Fibroblast of the aortic adventitia (primary cell): ENCODE data around the gene NSMCE3. TPM values are rescaled to one million over a fixed set of nuclear protein-coding genes. Genes with fewer than 3 reads are reported as not detected.

Experiments used
- DNase-seq: peaks from one replicate; pipeline ENCODE4 v3.0.0-alpha.2; 2010; ENCODE audit warnings: low read depth
- H3K4me3 ChIP-seq: 2 replicates; pipeline ENCODE4 v1.5.1; 2011; ENCODE audit warnings: low read depth, mild to moderate bottlenecking, control low read depth, low read length, moderate library complexity
- CTCF ChIP-seq: IDR thresholded peaks from 2 replicates; pipeline ENCODE4 v1.5.1; 2011; ENCODE audit warnings: mild to moderate bottlenecking, low read length, control low read depth, inconsistent platforms; ENCODE audit not compliant: insufficient read depth
- total RNA-seq: library from RNA; depleted of rRNA; stranded (reverse); fragments of >200 nt; gene quantifications from 2 replicates; pipeline ENCODE4 v1.2.3, GENCODE V29; 2012; ENCODE audit warnings: low replicate concordance

NSMCE3 gene
- total RNA-seq, 1 donor, result 9.0 TPM

GRCh38 chr15:29272219-29272618 lies 2.6 kb upstream of the NSMCE3 start:
- no peak for DNase-seq
- no peak for TF ChIP-seq CTCF
- no peak overlapping the region for H3K4me3 ChIP-seq

DNA sequence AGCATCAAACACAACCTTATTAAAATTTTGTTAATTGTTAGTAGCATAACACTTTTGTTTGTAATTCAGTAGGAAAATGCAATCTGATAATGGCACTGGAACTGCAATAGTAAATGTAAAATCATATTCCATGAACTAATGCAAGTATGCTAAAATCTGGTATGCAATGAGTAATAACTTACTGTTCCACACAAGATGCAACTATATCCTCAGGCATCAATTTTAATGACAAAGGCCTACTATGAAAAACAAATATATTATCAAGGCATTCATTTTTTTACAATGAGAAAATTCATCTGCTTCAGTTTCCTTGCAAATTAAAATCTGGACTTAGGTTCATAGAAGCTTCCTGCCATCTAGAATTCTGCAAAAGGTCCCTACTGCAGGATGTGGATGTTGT lies 1.4 kb upstream of the NSMCE3 start:
- no peak overlapping the region for H3K4me3 ChIP-seq
- DNase-seq, result peak; percentile 11
- TF ChIP-seq CTCF, result no peak

DNA sequence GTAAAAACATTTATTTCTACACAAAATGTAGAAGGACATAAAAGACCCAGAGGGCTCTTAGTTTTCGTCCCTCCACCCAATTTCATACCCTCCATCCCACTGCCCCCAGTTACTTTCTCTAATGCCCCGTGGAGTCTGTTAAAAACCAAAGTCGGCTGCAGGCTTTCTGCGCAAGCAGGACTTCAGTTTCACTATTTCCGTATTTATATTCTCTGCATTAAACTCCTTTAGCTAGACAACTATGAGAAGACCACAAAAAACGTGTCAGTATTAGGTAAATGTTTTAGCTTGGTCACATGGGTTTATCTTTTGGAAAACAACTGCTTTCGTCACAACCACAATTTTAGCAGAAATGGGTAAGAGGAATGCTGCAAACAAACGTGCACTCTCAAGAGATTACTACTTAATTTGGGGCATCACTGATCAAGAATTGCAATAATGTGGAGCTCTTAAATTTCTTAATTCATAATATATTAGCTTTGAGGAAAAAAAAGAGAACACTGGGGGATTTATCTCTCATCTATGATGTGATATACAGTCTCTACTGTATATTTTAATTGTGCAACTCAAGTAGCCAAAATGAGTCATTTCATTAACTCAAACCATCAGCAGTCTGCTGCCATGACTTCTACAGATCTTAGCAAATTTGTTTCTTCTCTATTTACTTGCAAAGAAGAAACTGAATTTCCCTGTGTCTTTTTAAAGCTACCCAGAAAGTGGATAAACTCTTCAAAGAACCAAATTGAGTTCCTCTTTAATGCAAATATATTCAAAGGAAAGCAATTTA lies 740 bp upstream of the NSMCE3 start:
- peak; percentile 60 for DNase-seq
- TF ChIP-seq CTCF, result no peak

GRCh38 chr15:29268706-29269484 lies 727 bp downstream of the NSMCE3 start:
- H3K4me3 ChIP-seq, result peak overlapping the region; percentile 84
- DNase-seq, result peak; percentile 43
- TF ChIP-seq CTCF, result no peak

More for the DNA sequence above, 740 bp upstream of the NSMCE3 start:
- H3K4me3 ChIP-seq, result peak overlapping the region; percentile 84

GRCh38 chr15:29266052-29266582 lies 3.5 kb downstream of the NSMCE3 start:
- DNase-seq, result peak; percentile 27
- no peak for TF ChIP-seq CTCF
- no peak overlapping the region for H3K4me3 ChIP-seq

DNA sequence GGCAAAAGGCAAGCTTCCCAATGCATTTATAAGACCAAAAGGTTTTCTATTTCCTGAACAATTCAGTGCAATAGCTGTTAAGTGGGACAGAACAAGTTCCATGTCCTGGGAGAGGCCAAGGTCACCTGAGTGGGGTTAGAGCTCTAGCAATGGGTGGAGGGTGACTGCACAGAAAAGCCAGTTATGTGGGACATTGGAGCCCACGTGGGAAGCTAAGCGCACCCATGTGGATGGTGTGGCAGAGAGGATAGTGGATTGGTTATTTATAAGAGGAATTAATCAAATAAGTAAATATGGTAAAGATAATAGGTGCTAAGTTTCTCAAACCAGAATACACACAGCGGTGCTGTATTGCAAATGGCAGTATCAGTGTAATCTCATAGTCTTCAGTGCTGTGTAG lies 6.3 kb downstream of the NSMCE3 start:
- TF ChIP-seq CTCF, result no peak
- DNase-seq, result no peak
- no peak overlapping the region for H3K4me3 ChIP-seq
